Activated gamma-delta T cell treated with anti-CD3 and anti-CD28 coated beads, Interleukin-2, amount 50 U/mL, for 16 hours (primary cell): ENCODE data around the gene HOXB3.

Source experiments
- DNase-seq: peaks from one replicate; pipeline ENCODE4 v3.0.0-alpha.2; 2020; ENCODE audit warnings: low read depth

The HOXB3 gene

GRCh38 chr17:48569674-48570324 lies 20.2 kb downstream of the HOXB3 start:
- no peak for DNase-seq

GRCh38 chr17:48569240-48569582 lies 20.8 kb downstream of the HOXB3 start:
- no peak for DNase-seq

- no peak for DNase-seq
Observed at GRCh38 chr17:48568499-48569239, 21.4 kb downstream of the HOXB3 start.

- no peak for DNase-seq
Observed at GRCh38 chr17:48567646-48568354, 22.2 kb downstream of the HOXB3 start.

GRCh38 chr17:48567209-48567608 lies 22.8 kb downstream of the HOXB3 start:
- no peak for DNase-seq

GRCh38 chr17:48566717-48567116 lies 23.3 kb downstream of the HOXB3 start:
- no peak for DNase-seq

GRCh38 chr17:48565925-48566710 lies 23.9 kb downstream of the HOXB3 start:
- no peak for DNase-seq

- no peak for DNase-seq
Observed at GRCh38 chr17:48565022-48565554, 25.0 kb downstream of the HOXB3 start.

- no peak for DNase-seq
Observed at GRCh38 chr17:48564188-48565021, 25.6 kb downstream of the HOXB3 start.

- DNase-seq = no peak
Observed at GRCh38 chr17:48563867-48564187, 26.2 kb downstream of the HOXB3 start.

GRCh38 chr17:48563385-48563838 lies 26.6 kb downstream of the HOXB3 start:
- DNase-seq = no peak

- no peak for DNase-seq
Observed at GRCh38 chr17:48562934-48563333, 27.1 kb downstream of the HOXB3 start.

GRCh38 chr17:48561884-48562810 lies 27.9 kb downstream of the HOXB3 start:
- no peak for DNase-seq

- DNase-seq = no peak
Observed at GRCh38 chr17:48559840-48560817, 29.9 kb downstream of the HOXB3 start.

GRCh38 chr17:48559122-48559839 lies 30.8 kb downstream of the HOXB3 start:
- no peak for DNase-seq

GRCh38 chr17:48558831-48559121 lies 31.3 kb downstream of the HOXB3 start:
- DNase-seq = no peak

- DNase-seq = no peak
Observed at GRCh38 chr17:48558057-48558830, 31.8 kb downstream of the HOXB3 start.
